Non-pigmented ciliary epithelial cell (primary cell): ENCODE measurements around the gene SCN10A.

Experiments
- DNase-seq: peaks from one replicate; pipeline ENCODE4 v3.0.0-alpha.2; 2010; ENCODE audit warnings: low read depth

SCN10A gene

GRCh38 chr3:38773528-38773927, 42.5 kb downstream of the SCN10A start:
- DNase-seq, result no peak

GRCh38 chr3:38763569-38763968, 52.4 kb downstream of the SCN10A start:
- no peak for DNase-seq

DNA sequence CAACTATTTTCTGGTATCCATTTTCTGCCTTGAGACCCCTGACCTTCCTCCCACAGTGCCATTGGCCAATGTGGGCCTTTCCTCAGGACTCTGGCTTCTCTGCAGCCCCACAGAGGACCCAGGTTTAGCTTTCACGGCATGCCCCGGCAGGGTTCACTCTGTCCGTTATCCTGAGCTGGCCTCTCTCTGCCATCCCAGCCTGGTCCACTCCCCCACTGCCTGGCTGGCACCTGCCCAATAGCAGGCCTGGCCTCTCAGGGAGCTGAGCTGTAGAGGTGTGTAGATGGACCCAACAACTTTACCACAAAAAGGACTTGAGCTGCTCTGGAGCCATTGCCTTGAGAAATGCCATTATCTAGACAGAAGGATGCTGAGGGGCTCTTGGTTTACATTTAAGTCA, 57.5 kb downstream of the SCN10A start:
- DNase-seq, result no peak

GRCh38 chr3:38757721-38758120, 58.3 kb downstream of the SCN10A start:
- no peak for DNase-seq

- DNase-seq, result no peak
These were observed 59.1 kb downstream of the SCN10A start for GRCh38 chr3:38756892-38757291.

DNA sequence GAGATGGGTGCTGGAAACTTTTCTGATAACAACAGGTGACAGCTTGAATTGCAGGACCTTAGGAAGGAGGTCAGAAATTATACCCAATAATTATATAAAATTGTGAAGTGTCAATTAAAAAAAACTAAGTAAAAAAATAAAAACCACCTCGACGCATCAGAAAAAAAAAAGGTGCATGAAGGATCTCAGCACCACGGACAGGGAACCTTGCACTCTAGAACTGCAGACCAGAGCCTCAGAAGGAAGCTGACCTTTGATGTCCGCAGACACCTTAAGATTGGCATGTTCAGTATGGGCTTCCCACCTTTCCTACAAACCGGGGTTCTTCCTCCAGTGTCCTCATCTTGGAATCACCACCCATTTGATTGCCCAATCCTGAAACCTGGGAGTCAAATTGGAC, 60.9 kb downstream of the SCN10A start:
- no peak for DNase-seq

GRCh38 chr3:38746641-38747040, 69.4 kb downstream of the SCN10A start:
- DNase-seq, result no peak

- DNase-seq, result no peak
These were observed 73.0 kb downstream of the SCN10A start for GRCh38 chr3:38743043-38743442.

DNA sequence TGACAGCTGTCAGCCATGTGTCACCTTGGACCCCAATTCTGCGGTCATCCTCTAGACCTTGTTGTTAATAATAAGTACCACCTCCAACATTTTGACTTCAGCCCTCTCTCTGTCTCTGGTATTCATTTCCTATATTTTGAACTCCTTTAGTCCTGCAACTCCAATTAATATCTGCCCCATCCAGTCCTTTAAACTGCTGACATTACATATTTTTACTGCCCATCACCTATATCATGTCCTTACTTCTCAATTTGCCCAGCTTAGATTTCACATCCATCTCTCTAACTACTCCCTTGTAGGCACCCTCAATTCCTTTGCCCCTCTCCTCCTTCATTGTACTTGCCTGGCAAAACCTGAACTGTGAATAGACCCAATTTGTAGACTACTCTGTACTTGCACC, 73.5 kb downstream of the SCN10A start:
- no peak for DNase-seq

- DNase-seq, result no peak
These were observed 75.5 kb downstream of the SCN10A start for GRCh38 chr3:38740537-38740936.

GRCh38 chr3:38739931-38740330, 76.1 kb downstream of the SCN10A start:
- DNase-seq, result no peak

GRCh38 chr3:38739396-38739689, 76.7 kb downstream of the SCN10A start:
- no peak for DNase-seq

- no peak for DNase-seq
These were observed 77.2 kb downstream of the SCN10A start for GRCh38 chr3:38738630-38739395.

GRCh38 chr3:38731522-38731921, 84.5 kb downstream of the SCN10A start:
- no peak for DNase-seq

- peak; percentile 55 for DNase-seq
These were observed 85.7 kb downstream of the SCN10A start for GRCh38 chr3:38730281-38730680.

- no peak for DNase-seq
These were observed 88.0 kb downstream of the SCN10A start for GRCh38 chr3:38728008-38728407.

DNA sequence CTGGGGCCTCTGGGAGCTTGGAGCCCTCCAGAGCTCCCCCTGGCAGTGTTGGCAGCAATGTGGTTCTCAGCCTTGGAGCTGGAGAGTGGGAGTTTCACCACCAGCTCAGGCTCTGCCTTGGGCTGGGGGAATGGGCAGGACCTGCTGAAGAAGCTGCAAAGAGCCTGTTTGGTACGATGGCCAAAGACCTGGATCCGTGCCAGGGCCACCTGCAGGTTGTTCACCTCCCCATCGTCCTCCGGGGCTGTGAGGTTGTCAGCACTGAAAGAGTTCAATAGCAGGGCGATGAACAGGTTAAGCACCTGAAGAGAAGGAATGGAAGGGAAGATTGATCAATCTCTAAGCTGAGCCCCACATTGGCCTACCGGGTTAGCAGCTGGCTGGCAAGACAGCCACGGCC, 89.3 kb downstream of the SCN10A start:
- no peak for DNase-seq

DNA sequence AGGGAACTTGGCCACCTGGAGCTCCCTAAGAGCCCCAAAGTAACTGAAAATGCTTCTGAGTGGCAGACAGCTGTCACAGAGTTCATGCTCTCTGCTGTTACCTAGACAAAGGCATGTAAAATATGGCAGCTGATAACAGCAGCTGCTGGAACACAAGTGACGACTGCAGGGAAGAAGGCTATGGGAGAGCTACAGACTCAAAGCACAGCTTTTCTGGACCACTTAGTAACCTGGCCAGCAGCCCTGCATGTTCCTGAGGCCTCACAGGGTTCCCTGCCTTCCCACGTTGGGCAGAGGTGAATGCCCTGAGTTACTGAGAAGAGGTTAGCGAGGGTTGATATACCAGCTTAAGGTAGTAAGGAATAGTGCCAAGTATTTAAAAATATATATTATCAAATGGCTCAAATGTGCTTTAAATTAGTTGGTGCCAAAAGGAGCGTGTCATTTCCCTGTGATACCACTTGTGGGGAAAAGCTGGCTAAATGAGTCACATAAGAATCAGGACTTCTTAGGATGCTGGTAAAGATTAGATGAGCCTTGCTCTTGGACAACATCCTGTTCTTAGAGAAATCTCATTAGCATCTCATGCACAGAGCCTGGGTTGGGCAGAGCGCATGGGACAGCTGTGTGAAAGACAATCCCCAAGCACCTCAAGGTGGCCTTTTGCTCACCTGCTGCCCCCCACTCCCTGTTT, 90.1 kb downstream of the SCN10A start:
- no peak for DNase-seq

- DNase-seq, result no peak
These were observed 91.7 kb downstream of the SCN10A start for GRCh38 chr3:38724392-38724736.

GRCh38 chr3:38723569-38724391, 92.2 kb downstream of the SCN10A start:
- no peak for DNase-seq

- peak; percentile 48 for DNase-seq
These were observed 93.0 kb downstream of the SCN10A start for GRCh38 chr3:38722781-38723568.

GRCh38 chr3:38721207-38721772, 94.7 kb downstream of the SCN10A start:
- DNase-seq, result no peak
